Endothelial cell of umbilical vein (primary cell): ENCODE measurements around the gene PNPLA1. TPM values are rescaled to one million over a fixed set of nuclear protein-coding genes. Genes with fewer than 3 reads are reported as not detected.

ENCODE experiments used
- BruUV-seq: library from RNA; stranded (reverse); fragments of 400-500 nt; replicated peaks from 2 replicates; lab custom pipeline; 2021; lab: Mats Ljungman, UMichigan
- CTCF ChIA-PET: fragments of 300-600, 350-600 bp; sonication (Branson Sonifier 250); formaldehyde crosslinking; loops from one replicate; lab custom pipeline; 2021; ENCODE audit warnings: antibody characterized with exemption, inconsistent platforms; lab: Charles Lee
- POLR2A ChIA-PET: fragments of 300-600, 350-600 bp; sonication (Branson Sonifier 250); formaldehyde crosslinking; loops from one replicate; lab custom pipeline; 2021; ENCODE audit warnings: antibody characterized with exemption, inconsistent platforms; lab: Charles Lee
- DNase-seq: peaks from one replicate; pipeline ENCODE4 v3.0.0-alpha.2; 2011; ENCODE audit warnings: low read depth, low spot score
- FAIRE-seq: peaks from 2 replicates; lab custom pipeline; 2011; peaks lifted over from hg19 to GRCh38; lab: Jason Lieb, UNC
- H2AFZ ChIP-seq: 2 replicates; pipeline ENCODE4 v1.6.0; 2012; ENCODE audit warnings: low read depth, low read length, control low read depth, inconsistent platforms
- H3K27ac ChIP-seq: 2 replicates; pipeline ENCODE4 v1.5.1; 2011; ENCODE audit warnings: low read depth, mild to moderate bottlenecking, control low read depth, low read length, moderate library complexity; ENCODE audit not compliant: insufficient read depth
- H3K27me3 ChIP-seq, 2 experiments: 2 replicates each; pipeline versions ENCODE4 v1.6.0 to v1.6.1; 2011; ENCODE audit warnings: low read length in 2 of 2, mixed read lengths in 1 of 2; ENCODE audit not compliant: control insufficient read depth in 2 of 2, insufficient read depth in 2 of 2
- H3K36me3 ChIP-seq, 2 experiments: 2 replicates in 1 of 2; 3 replicates in 1 of 2; pipeline ENCODE4 v1.5.1; 2011; ENCODE audit warnings: low read length in 2 of 2, mild to moderate bottlenecking in 1 of 2, moderate library complexity in 1 of 2; ENCODE audit not compliant: control insufficient read depth in 2 of 2, insufficient read depth in 2 of 2; ENCODE audit errors: extremely low read depth in 1 of 2
- H3K4me1 ChIP-seq: 3 replicates; pipeline ENCODE4 v1.5.1; 2011; ENCODE audit warnings: mild to moderate bottlenecking, low read length; ENCODE audit not compliant: control insufficient read depth, insufficient read depth; ENCODE audit errors: extremely low read depth
- H3K4me2 ChIP-seq: 2 replicates; pipeline ENCODE4 v1.6.1; 2011; ENCODE audit warnings: low read length, control low read depth, mixed read lengths; ENCODE audit not compliant: insufficient read depth
- H3K4me3 ChIP-seq, 3 experiments: fragments of 200-600 bp in 1 of 3; sonication (generic), shearing (Covaris generic) in 1 of 3; replicated peaks in 1 of 3; 2 replicates each; pipeline ENCODE4 v1.5.1; 2011 to 2016; ENCODE audit warnings: control low read depth in 3 of 3, low read length in 3 of 3, mild to moderate bottlenecking in 2 of 3, inconsistent platforms in 1 of 3, low read depth in 1 of 3, moderate library complexity in 1 of 3; ENCODE audit not compliant: insufficient read depth in 1 of 3
- H3K79me2 ChIP-seq: 2 replicates; pipeline ENCODE4 v1.6.0; 2012; ENCODE audit warnings: low read length, inconsistent platforms; ENCODE audit not compliant: control insufficient read depth, insufficient read depth
- H3K9ac ChIP-seq: replicated peaks from 2 replicates; pipeline ENCODE3; 2011; ENCODE audit warnings: low read length, control low read depth; ENCODE audit not compliant: insufficient read depth; ENCODE audit errors: extremely low read depth
- H3K9me1 ChIP-seq: replicated peaks from 3 replicates; pipeline ENCODE4 v1.6.0; 2011; ENCODE audit warnings: mild to moderate bottlenecking, low read length; ENCODE audit not compliant: control insufficient read depth, insufficient read depth; ENCODE audit errors: extremely low read depth
- H3K9me3 ChIP-seq: replicated peaks from 2 replicates; pipeline ENCODE4 v1.5.1; 2012; ENCODE audit warnings: low read length, inconsistent platforms; ENCODE audit not compliant: control insufficient read depth, insufficient read depth
- H4K20me1 ChIP-seq: replicated peaks from 2 replicates; pipeline ENCODE3; 2011; ENCODE audit warnings: mild to moderate bottlenecking, low read length; ENCODE audit not compliant: control insufficient read depth, insufficient read depth; ENCODE audit errors: extremely low read depth
- CTCF ChIP-seq, 2 donors: IDR thresholded peaks; 1 replicate in 1 of 2; 2 replicates in 1 of 2; pipeline ENCODE4 v1.5.1; 2011; ENCODE audit warnings: low read length in 2 of 2, mild to moderate bottlenecking in 2 of 2, moderate library complexity in 2 of 2, control low read depth in 1 of 2, inconsistent platforms in 1 of 2, low read depth in 1 of 2; ENCODE audit not compliant: insufficient read depth in 1 of 2; ENCODE audit errors: extremely low read depth in 1 of 2
- EZH2 ChIP-seq: IDR thresholded peaks from 2 replicates; pipeline ENCODE4 v1.6.1; 2012; ENCODE audit warnings: borderline replicate concordance, low read depth, mild to moderate bottlenecking, moderate library complexity, low read length, inconsistent platforms; ENCODE audit not compliant: severe bottlenecking
- FOS ChIP-seq: IDR thresholded peaks from 2 replicates; pipeline ENCODE4 v1.6.1; 2011; ENCODE audit warnings: mild to moderate bottlenecking, low read length, moderate library complexity, borderline replicate concordance; ENCODE audit not compliant: insufficient read depth
- GATA2 ChIP-seq: IDR thresholded peaks from 2 replicates; pipeline ENCODE4 v1.7.0; 2011; ENCODE audit warnings: low read depth, mild to moderate bottlenecking, moderate library complexity, mixed read lengths, low read length; ENCODE audit not compliant: insufficient read length, insufficient read depth
- JUN ChIP-seq: IDR thresholded peaks from 2 replicates; pipeline ENCODE4 v1.6.1; 2011; ENCODE audit warnings: borderline replicate concordance, low read depth; ENCODE audit not compliant: insufficient read length, insufficient read depth
- MAX ChIP-seq: IDR thresholded peaks from 2 replicates; pipeline ENCODE4 v1.6.1; 2011; ENCODE audit not compliant: insufficient read depth, insufficient read length
- MYC ChIP-seq: IDR thresholded peaks from one replicate; pipeline ENCODE4 v1.6.1; 2011; ENCODE audit warnings: mild to moderate bottlenecking, low read depth, low read length
- POLR2A ChIP-seq: IDR thresholded peaks from 2 replicates; pipeline ENCODE4 v1.6.1; 2012; ENCODE audit warnings: low read depth, mild to moderate bottlenecking, control low read depth, low read length
- POLR2AphosphoS5 ChIP-seq: IDR thresholded peaks from 2 replicates; pipeline ENCODE4 v1.6.1; 2012; ENCODE audit warnings: low read depth, mild to moderate bottlenecking, control low read depth, low read length, moderate library complexity; ENCODE audit not compliant: insufficient read depth
- dilution Hi-C: fragments of 300-500 bp; cut with MboI; formaldehyde crosslinking; loops from one replicate; pipeline ENCODE4 v1.15.0; 2019; ENCODE audit warnings: low sequenced_read_pairs; ENCODE audit not compliant: extremely low pct_ligation_motif_present
- intact Hi-C: fragments of 100-400 bp; cut with micrococcal nuclease; formaldehyde crosslinking; loops from one replicate; pipeline ENCODE4 v1.10.0; 2022
- polyA plus RNA-seq, 4 experiments: library from polyadenylated mRNA; depleted of rRNA in 3 of 4; stranded (reverse) in 3 of 4; unstranded in 1 of 4; fragments of >200 nt; gene quantifications; 2 replicates each; pipeline versions ENCODE4 v1.2.1 to v1.2.3, GENCODE V29; 2011 to 2012; ENCODE audit warnings: missing spikeins in 1 of 4
- total RNA-seq: library from RNA; stranded (reverse); gene quantifications from 2 replicates; pipeline ENCODE4 v1.2.3, GENCODE V29; 2021

Gene PNPLA1
- total and polyA plus RNA-seq, 2 donors (not counting 3 experiments of a cell fraction or from before 2014, with no cell fraction given) = not detected

GRCh38 chr6:36246506-36247268, 23.2 kb upstream of the PNPLA1 start:
- dilution Hi-C loops = no loop called here
- Histone ChIP-seq H3K9me3 (no peaks in the 10 kb centered on the region), H3K27ac (peak overlapping the region; percentile 79), H2AFZ (no peak overlapping the region), H3K4me1 (peaks cover 46% of the 10 kb centered on the region), H3K36me3 (no peaks in the 10 kb centered on the region), H3K9me1 (no peaks in the 10 kb centered on the region), H3K4me3 (no peak overlapping the region), H3K79me2 (no peaks in the 10 kb centered on the region), H3K9ac (no peak overlapping the region), H4K20me1 (no peaks in the 10 kb centered on the region), H3K27me3 (no peaks in the 10 kb centered on the region), H3K4me2 (no peak overlapping the region)
- no peak for TF ChIP-seq CTCF (IDR thresholded peaks at IDR 0.05; ENCODE audit: extremely low read depth in 1 of 2, insufficient read depth in 1 of 2, low read depth in 1 of 2, low read length in 2 of 2)
- TF ChIP-seq JUN = no peak
- no peak for TF ChIP-seq POLR2A
- TF ChIP-seq MYC = no peak
- POLR2A ChIA-PET = no interaction called here
- CTCF ChIA-PET = interaction anchor here (1.2 to 1.6 kb wide), 2 partner anchors 28 to 56 kb away, joined by 3 read pairs; no protein-coding TSS in a partner anchor
- intact Hi-C loops = no loop called here
- no peak for DNase-seq
- no TSS peak for BruUV-seq
- FAIRE-seq = no peak

GRCh38 chr6:36247693-36248092, 22.2 kb upstream of the PNPLA1 start:
- Histone ChIP-seq H3K27me3 (no peaks in the 10 kb centered on the region), H4K20me1 (no peaks in the 10 kb centered on the region), H3K4me3 (no peak overlapping the region), H2AFZ (peak overlapping the region; percentile 78), H3K27ac (peak overlapping the region; percentile 79), H3K4me2 (peak overlapping the region; percentile 44), H3K9me1 (no peaks in the 10 kb centered on the region), H3K9me3 (no peaks in the 10 kb centered on the region), H3K79me2 (no peaks in the 10 kb centered on the region), H3K9ac (peak overlapping the region; percentile 47), H3K4me1 (peaks cover 46% of the 10 kb centered on the region), H3K36me3 (no peaks in the 10 kb centered on the region)
- dilution Hi-C loops = no loop called here
- ChIA-PET CTCF (interaction anchor here (3.3 kb wide), 1 partner anchor 55 kb away, joined by 25 read pairs; no protein-coding TSS in a partner anchor), POLR2A (no interaction called here)
- intact Hi-C loops = loop anchor here (2.0 kb wide), 2 partner anchors 103 to 121 kb away; no protein-coding TSS in a partner anchor
- DNase-seq = peak; percentile 55
- peak; percentile 73 for FAIRE-seq
- TF ChIP-seq EZH2 (no peak), MYC (no peak), JUN (no peak), MAX (no peak), POLR2A (no peak), CTCF (IDR thresholded peaks at IDR 0.05; ENCODE audit: extremely low read depth in 1 of 2, insufficient read depth in 1 of 2, low read depth in 1 of 2, low read length in 2 of 2) (no peak), FOS (no peak), GATA2 (no peak), POLR2AphosphoS5 (no peak)
- TSS peak; percentile 92 for BruUV-seq
